K562 (cell line): ENCODE results near the gene ZKSCAN1. TPM values are rescaled to one million over a fixed set of nuclear protein-coding genes. Genes with fewer than 3 reads are reported as not detected.
A peak's percentile ranks its signal among the peaks of the same experiment; 100 is the strongest.

Experiments
- ARID4B ChIP-seq: sonication (generic); formaldehyde crosslinking; IDR thresholded peaks from 2 replicates; pipeline ENCODE4 v1.8.0; 2022; ENCODE audit warnings: mild to moderate bottlenecking, missing genetic modification reagents
- CBX5 ChIP-seq: IDR thresholded peaks from 2 replicates; pipeline ENCODE4 v1.6.1; 2014; ENCODE audit warnings: low read depth, borderline replicate concordance
- GABPA ChIP-seq: fragments of 200-800 bp; sonication (Bioruptor generic); conservative IDR thresholded peaks from 2 replicates; pipeline ENCODE4 v1.6.1; 2016; ENCODE audit warnings: low read depth, missing genetic modification characterization, missing compliant biosample characterization
- GATAD2A ChIP-seq: fragments of 450-650 bp; IDR thresholded peaks from 2 replicates; pipeline ENCODE4 v1.6.1; 2017
- GTF2A2 ChIP-seq: IDR thresholded peaks from 2 replicates; pipeline ENCODE4 v1.6.1; 2016; ENCODE audit warnings: mild to moderate bottlenecking, missing genetic modification characterization, missing compliant biosample characterization
- HNRNPL ChIP-seq: fragments of 200-400 bp; formaldehyde crosslinking; IDR thresholded peaks from 2 replicates; pipeline ENCODE4 v1.6.1; 2017; ENCODE audit warnings: low read depth, mild to moderate bottlenecking, low read length
- NFIX ChIP-seq: fragments of 250-450 bp; sonication (Bioruptor Pico); IDR thresholded peaks from 2 replicates; pipeline ENCODE4 v1.4.0; 2020; ENCODE audit warnings: low read depth, mild to moderate bottlenecking, moderate library complexity
- NONO ChIP-seq, 2 experiments: fragments of 200-400 bp in 1 of 2; fragments of 450-650 bp in 1 of 2; formaldehyde crosslinking in 1 of 2; IDR thresholded peaks; 2 replicates each; pipeline ENCODE4 v1.6.1; 2017; ENCODE audit warnings: low read depth in 2 of 2, mild to moderate bottlenecking in 2 of 2, moderate library complexity in 2 of 2, low read length in 1 of 2
- polyA plus RNA-seq, 8 experiments: library from polyadenylated mRNA; depleted of rRNA in 4 of 8; stranded (reverse) in 5 of 8; unstranded in 3 of 8; fragments of >200 nt; fragmentation: Nextera tagmentation in 2 of 8; fragmentation: Illumina TruSeq in 1 of 8; extraction: Ambion mirVana in 2 of 8; extraction: Trizol in 1 of 8; gene quantifications; 2 replicates each; pipeline versions ENCODE4 v1.2.1 to v1.2.3, GENCODE V29; 2011 to 2014; ENCODE audit warnings: inconsistent platforms in 1 of 8, missing spikeins in 1 of 8
- total RNA-seq, 7 experiments: library from RNA; depleted of rRNA in 6 of 7; stranded (reverse); fragments of >200 nt in 6 of 7; fragmentation: Illumina TruSeq in 2 of 7; extraction: Trizol in 2 of 7; gene quantifications; 2 replicates each; pipeline versions ENCODE4 v1.2.1 to v1.2.3, GENCODE V29; 2011 to 2021; ENCODE audit warnings: low replicate concordance in 1 of 7
- TF ChIP-seq, protein P1 (sequence below): fragments of 150-350 bp; IDR thresholded peaks from 2 replicates; pipeline ENCODE4 v1.6.1; 2014; ENCODE audit warnings: low read depth, mild to moderate bottlenecking, low read length, borderline replicate concordance
- TF ChIP-seq, protein P2 (sequence below), 3 experiments: fragments of 200-800 bp in 1 of 3; fragments of 250-450 bp in 1 of 3; fragments of 450-650 bp in 1 of 3; sonication (Bioruptor Pico) in 1 of 3; sonication (Bioruptor generic) in 1 of 3; formaldehyde crosslinking in 1 of 3; IDR thresholded peaks; 2 replicates each; pipeline versions ENCODE4 v1.6.1 to v1.8.0; 2016 to 2022; ENCODE audit warnings: mild to moderate bottlenecking in 2 of 3, missing genetic modification characterization in 2 of 3, missing compliant biosample characterization in 1 of 3, moderate library complexity in 1 of 3
- TF ChIP-seq, protein P3 (sequence below): fragments of 250-450 bp; sonication (Bioruptor Pico); IDR thresholded peaks from 2 replicates; pipeline ENCODE4 v1.8.0; 2021; ENCODE audit warnings: borderline replicate concordance, mild to moderate bottlenecking, moderate library complexity; ENCODE audit not compliant: poor library complexity, severe bottlenecking

Gene ZKSCAN1
- total and polyA plus RNA-seq, 9 of the 15 experiments (the other 6 are each of a cell fraction or from before 2014, with no cell fraction given), result 5.3 to 43.0 (median 23.2) TPM

- TF ChIP-seq, protein P1, sequence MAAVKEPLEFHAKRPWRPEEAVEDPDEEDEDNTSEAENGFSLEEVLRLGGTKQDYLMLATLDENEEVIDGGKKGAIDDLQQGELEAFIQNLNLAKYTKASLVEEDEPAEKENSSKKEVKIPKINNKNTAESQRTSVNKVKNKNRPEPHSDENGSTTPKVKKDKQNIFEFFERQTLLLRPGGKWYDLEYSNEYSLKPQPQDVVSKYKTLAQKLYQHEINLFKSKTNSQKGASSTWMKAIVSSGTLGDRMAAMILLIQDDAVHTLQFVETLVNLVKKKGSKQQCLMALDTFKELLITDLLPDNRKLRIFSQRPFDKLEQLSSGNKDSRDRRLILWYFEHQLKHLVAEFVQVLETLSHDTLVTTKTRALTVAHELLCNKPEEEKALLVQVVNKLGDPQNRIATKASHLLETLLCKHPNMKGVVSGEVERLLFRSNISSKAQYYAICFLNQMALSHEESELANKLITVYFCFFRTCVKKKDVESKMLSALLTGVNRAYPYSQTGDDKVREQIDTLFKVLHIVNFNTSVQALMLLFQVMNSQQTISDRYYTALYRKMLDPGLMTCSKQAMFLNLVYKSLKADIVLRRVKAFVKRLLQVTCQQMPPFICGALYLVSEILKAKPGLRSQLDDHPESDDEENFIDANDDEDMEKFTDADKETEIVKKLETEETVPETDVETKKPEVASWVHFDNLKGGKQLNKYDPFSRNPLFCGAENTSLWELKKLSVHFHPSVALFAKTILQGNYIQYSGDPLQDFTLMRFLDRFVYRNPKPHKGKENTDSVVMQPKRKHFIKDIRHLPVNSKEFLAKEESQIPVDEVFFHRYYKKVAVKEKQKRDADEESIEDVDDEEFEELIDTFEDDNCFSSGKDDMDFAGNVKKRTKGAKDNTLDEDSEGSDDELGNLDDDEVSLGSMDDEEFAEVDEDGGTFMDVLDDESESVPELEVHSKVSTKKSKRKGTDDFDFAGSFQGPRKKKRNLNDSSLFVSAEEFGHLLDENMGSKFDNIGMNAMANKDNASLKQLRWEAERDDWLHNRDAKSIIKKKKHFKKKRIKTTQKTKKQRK, result no peak
- TF ChIP-seq HNRNPL (no peak), ARID4B (peak; percentile 95), CBX5 (0 out of 2 replicates have a peak, but pooled peaks have one; percentile 35), NFIX (CRISPR knock-in tag) (no peak), GATAD2A (peak; percentile 64; the same call in 1 of the 2 replicates), GTF2A2 (tag) (peak; percentile 62), NONO (IDR thresholded peaks at IDR 0.05; ENCODE audit: low read depth in 2 of 2, low read length in 1 of 2) (peak; percentile 47 to 76; a peak in 2 of 4 replicates), GABPA (tag) (peak; percentile 75)
- TF ChIP-seq, protein P2, sequence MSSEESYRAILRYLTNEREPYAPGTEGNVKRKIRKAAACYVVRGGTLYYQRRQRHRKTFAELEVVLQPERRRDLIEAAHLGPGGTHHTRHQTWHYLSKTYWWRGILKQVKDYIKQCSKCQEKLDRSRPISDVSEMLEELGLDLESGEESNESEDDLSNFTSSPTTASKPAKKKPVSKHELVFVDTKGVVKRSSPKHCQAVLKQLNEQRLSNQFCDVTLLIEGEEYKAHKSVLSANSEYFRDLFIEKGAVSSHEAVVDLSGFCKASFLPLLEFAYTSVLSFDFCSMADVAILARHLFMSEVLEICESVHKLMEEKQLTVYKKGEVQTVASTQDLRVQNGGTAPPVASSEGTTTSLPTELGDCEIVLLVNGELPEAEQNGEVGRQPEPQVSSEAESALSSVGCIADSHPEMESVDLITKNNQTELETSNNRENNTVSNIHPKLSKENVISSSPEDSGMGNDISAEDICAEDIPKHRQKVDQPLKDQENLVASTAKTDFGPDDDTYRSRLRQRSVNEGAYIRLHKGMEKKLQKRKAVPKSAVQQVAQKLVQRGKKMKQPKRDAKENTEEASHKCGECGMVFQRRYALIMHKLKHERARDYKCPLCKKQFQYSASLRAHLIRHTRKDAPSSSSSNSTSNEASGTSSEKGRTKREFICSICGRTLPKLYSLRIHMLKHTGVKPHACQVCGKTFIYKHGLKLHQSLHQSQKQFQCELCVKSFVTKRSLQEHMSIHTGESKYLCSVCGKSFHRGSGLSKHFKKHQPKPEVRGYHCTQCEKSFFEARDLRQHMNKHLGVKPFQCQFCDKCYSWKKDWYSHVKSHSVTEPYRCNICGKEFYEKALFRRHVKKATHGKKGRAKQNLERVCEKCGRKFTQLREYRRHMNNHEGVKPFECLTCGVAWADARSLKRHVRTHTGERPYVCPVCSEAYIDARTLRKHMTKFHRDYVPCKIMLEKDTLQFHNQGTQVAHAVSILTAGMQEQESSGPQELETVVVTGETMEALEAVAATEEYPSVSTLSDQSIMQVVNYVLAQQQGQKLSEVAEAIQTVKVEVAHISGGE (CRISPR knock-in tag; IDR thresholded peaks at IDR 0.05), result peak; percentile 43 to 92 (median 65); a peak in 5 of 6 replicates
- TF ChIP-seq, protein P3, sequence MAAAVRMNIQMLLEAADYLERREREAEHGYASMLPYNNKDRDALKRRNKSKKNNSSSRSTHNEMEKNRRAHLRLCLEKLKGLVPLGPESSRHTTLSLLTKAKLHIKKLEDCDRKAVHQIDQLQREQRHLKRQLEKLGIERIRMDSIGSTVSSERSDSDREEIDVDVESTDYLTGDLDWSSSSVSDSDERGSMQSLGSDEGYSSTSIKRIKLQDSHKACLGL (CRISPR knock-in tag), result peak; percentile 41
Measured at GRCh38 chr7:100088621-100089457, 73.4 kb downstream of the ZKSCAN1 start, which contains the start of gene COPS6 (continued).
